ENCODE data around the gene SMG6.
"Not testable (repeated sequence)": the region's sequence is repeated elsewhere in the genome, so short reads cannot be mapped to it uniquely, and the experiment has no call there.

SMG6 gene

DNA sequence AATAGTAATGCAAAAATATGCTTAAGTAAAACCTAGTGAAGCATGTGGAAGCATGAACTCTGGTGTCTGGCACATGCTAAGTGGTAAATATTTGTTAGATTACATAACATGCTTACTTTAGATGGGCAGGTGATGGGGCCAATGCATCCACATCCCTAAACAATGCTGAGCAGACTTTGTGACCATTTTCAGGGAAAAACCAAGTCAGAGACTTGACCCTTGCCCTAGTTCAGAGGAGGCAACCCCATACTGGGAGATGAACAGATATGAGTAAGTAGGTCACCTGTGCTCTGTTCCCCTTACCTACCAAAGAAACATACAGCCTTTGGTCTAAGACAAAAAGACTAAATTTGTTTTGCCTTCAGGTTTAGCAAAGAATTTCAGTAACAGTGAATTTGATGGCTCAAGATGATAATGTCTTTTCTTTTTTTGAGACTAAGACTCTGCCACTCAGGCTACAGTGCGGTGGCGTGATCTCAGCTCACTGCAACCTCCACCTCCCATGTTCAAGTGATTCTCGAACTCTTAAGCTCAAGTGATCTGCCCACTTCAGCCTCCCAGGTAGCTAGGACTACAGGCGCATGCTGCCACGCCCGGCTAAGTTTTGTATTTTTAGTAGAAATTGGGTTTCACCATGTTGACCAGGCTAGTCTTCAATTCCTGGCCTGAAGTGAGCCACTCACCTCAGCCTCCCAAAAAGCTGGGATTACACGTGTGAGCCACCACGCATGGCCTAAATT is 157.3 kb downstream of the SMG6 start:
- WGBS: 98% methylated on average over 6 of the region's 8 CpGs
- no peak overlapping the region for H4K8ac ChIP-seq (ENCODE audit: low read length)
- H2AFZ ChIP-seq (ENCODE audit: low read depth, low read length): no peak overlapping the region
- H3K4me3 ChIP-seq (ENCODE audit: insufficient read depth in 1 of 2, low read depth in 1 of 2, low read length in 2 of 2): no peak overlapping the region
- no peak overlapping the region for H3K4me2 ChIP-seq (ENCODE audit: low read length, poor library complexity, severe bottlenecking)
- H2BK5ac ChIP-seq (ENCODE audit: low read depth, low read length, poor library complexity, severe bottlenecking): no peak overlapping the region
- peaks cover 16 to 70% of the 10 kb centered on the region in 2 experiments for H3K36me3 ChIP-seq (ENCODE audit: control insufficient read depth in 1 of 2, insufficient read depth in 2 of 2, low read depth in 1 of 2, low read length in 2 of 2)
- no peak overlapping the region for H3K18ac ChIP-seq (ENCODE audit: low read depth in 1 of 2, low read length in 2 of 2)
- no peaks in the 10 kb centered on the region for H3K4me1 ChIP-seq (ENCODE audit: control insufficient read depth, insufficient read depth, low read depth, low read length)
- no peak overlapping the region for H3K9ac ChIP-seq (ENCODE audit: low read length)
- no peak overlapping the region for H3K23ac ChIP-seq (ENCODE audit: low read length in 2 of 2)
- H2BK15ac ChIP-seq (ENCODE audit: low read depth, poor library complexity, severe bottlenecking): no peak overlapping the region
- no peak overlapping the region for H2BK120ac ChIP-seq (ENCODE audit: low read depth, low read length)
- no peak overlapping the region for H2BK12ac ChIP-seq (ENCODE audit: low read length in 2 of 2)
- H3K14ac ChIP-seq (ENCODE audit: low read length in 2 of 2): no peak overlapping the region
- H2AK5ac ChIP-seq (ENCODE audit: low read length, severe bottlenecking): no peak overlapping the region
- no peak for DNase-seq
- H3K27ac ChIP-seq (ENCODE audit: low read length, poor library complexity, severe bottlenecking): no peak overlapping the region
- no peaks in the 10 kb centered on the region for H3K27me3 ChIP-seq (ENCODE audit: control insufficient read depth in 1 of 2, insufficient read depth in 1 of 2, low read length in 2 of 2)
- H4K91ac ChIP-seq (ENCODE audit: low read length): no peak overlapping the region
- no peaks in the 10 kb centered on the region for H3K9me3 ChIP-seq (ENCODE audit: control insufficient read depth, low read length)
- peaks cover 24% of the 10 kb centered on the region for H3K79me1 ChIP-seq (replicated peaks; ENCODE audit: low read length, poor library complexity, severe bottlenecking)
- H3K4ac ChIP-seq (ENCODE audit: low read depth in 1 of 2, low read length in 2 of 2): no peak overlapping the region

DNA sequence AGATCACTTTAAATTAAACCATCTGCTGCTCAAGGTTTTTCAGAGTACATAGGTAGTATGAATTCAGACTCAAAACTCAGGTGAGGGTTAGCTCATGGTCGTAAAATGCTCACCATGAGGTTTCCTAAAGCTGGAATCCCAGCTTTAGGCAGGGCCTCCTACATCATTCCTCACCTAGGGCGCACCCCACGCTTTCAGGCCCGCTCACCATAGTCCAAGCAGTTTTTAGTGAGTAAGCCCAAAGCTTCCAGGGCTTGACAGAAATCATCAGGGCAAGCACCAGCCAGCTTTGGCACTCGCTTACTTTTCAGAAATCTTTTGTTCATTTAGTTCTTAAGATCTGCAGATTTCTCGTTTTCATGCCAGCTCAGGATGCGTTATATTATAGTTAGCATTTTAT is 158.9 kb downstream of the SMG6 start:
- WGBS: 96% methylated on average over 5 of the region's 7 CpGs

DNA sequence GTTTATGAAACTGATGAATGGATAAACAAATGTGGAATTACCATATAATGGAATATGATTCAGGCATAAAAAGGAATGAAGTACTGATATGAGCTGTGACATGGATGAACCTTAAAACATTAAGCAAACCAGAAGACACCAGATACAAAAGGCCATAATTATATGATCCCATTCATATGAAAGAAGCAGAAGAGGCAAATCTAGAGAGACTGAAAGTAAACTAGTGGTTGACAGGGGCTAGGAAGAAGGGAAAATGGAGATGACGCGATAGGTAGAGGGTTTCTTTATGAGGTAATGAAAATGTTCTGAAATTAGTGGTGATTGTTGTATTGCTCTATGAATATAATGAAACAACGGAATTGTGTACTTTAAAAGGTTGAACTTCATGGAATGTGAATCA is 160.3 kb downstream of the SMG6 start:
- Histone ChIP-seq H4K91ac (ENCODE audit: low read length) (no peak overlapping the region), H2AK5ac (ENCODE audit: low read length, severe bottlenecking) (no peak overlapping the region), H3K27me3 (ENCODE audit: control insufficient read depth in 1 of 2, insufficient read depth in 1 of 2, low read length in 2 of 2) (no peaks in the 10 kb centered on the region), H3K18ac (ENCODE audit: low read depth in 1 of 2, low read length in 2 of 2) (no peak overlapping the region), H3K27ac (ENCODE audit: low read length, poor library complexity, severe bottlenecking) (no peak overlapping the region), H3K14ac (ENCODE audit: low read length in 2 of 2) (no peak overlapping the region), H3K9me3 (ENCODE audit: control insufficient read depth, low read length) (no peaks in the 10 kb centered on the region), H3K36me3 (ENCODE audit: control insufficient read depth in 1 of 2, insufficient read depth in 2 of 2, low read depth in 1 of 2, low read length in 2 of 2) (peaks cover 7 to 50% of the 10 kb centered on the region in 2 experiments), H2BK5ac (ENCODE audit: low read depth, low read length, poor library complexity, severe bottlenecking) (no peak overlapping the region), H2BK15ac (ENCODE audit: low read depth, poor library complexity, severe bottlenecking) (no peak overlapping the region), H3K4me3 (ENCODE audit: insufficient read depth in 1 of 2, low read depth in 1 of 2, low read length in 2 of 2) (no peak overlapping the region), H2BK120ac (ENCODE audit: low read depth, low read length) (no peak overlapping the region), H3K23ac (ENCODE audit: low read length in 2 of 2) (no peak overlapping the region), H2BK12ac (ENCODE audit: low read length in 2 of 2) (no peak overlapping the region), H3K9ac (ENCODE audit: low read length) (no peak overlapping the region), H4K8ac (ENCODE audit: low read length) (no peak overlapping the region), H3K4me1 (ENCODE audit: control insufficient read depth, insufficient read depth, low read depth, low read length) (peaks cover 1% of the 10 kb centered on the region), H3K4ac (ENCODE audit: low read depth in 1 of 2, low read length in 2 of 2) (no peak overlapping the region), H3K4me2 (ENCODE audit: low read length, poor library complexity, severe bottlenecking) (no peak overlapping the region), H3K79me1 (replicated peaks; ENCODE audit: low read length, poor library complexity, severe bottlenecking) (peaks cover 20% of the 10 kb centered on the region), H2AFZ (ENCODE audit: low read depth, low read length) (no peak overlapping the region)
- WGBS: 100% methylated on average over 2 of the region's 3 CpGs
- no peak for DNase-seq

More for the DNA sequence above, 158.9 kb downstream of the SMG6 start:
- no peak overlapping the region for H3K4ac ChIP-seq (ENCODE audit: low read depth in 1 of 2, low read length in 2 of 2)
- no peak overlapping the region for H4K91ac ChIP-seq (ENCODE audit: low read length)
- H3K27me3 ChIP-seq (ENCODE audit: control insufficient read depth in 1 of 2, insufficient read depth in 1 of 2, low read length in 2 of 2): no peaks in the 10 kb centered on the region
- no peak overlapping the region for H3K18ac ChIP-seq (ENCODE audit: low read depth in 1 of 2, low read length in 2 of 2)
- H3K14ac ChIP-seq (ENCODE audit: low read length in 2 of 2): no peak overlapping the region
- H2BK12ac ChIP-seq (ENCODE audit: low read length in 2 of 2): no peak overlapping the region
- no peak overlapping the region for H2BK120ac ChIP-seq (ENCODE audit: low read depth, low read length)
- H2BK15ac ChIP-seq (ENCODE audit: low read depth, poor library complexity, severe bottlenecking): no peak overlapping the region
- H2BK5ac ChIP-seq (ENCODE audit: low read depth, low read length, poor library complexity, severe bottlenecking): no peak overlapping the region
- no peak overlapping the region for H2AK5ac ChIP-seq (ENCODE audit: low read length, severe bottlenecking)
- DNase-seq: no peak
- H3K4me3 ChIP-seq (ENCODE audit: insufficient read depth in 1 of 2, low read depth in 1 of 2, low read length in 2 of 2): no peak overlapping the region
- H3K27ac ChIP-seq (ENCODE audit: low read length, poor library complexity, severe bottlenecking): no peak overlapping the region
- no peaks in the 10 kb centered on the region for H3K4me1 ChIP-seq (ENCODE audit: control insufficient read depth, insufficient read depth, low read depth, low read length)
- H4K8ac ChIP-seq (ENCODE audit: low read length): no peak overlapping the region
- peaks cover 7 to 60% of the 10 kb centered on the region in 2 experiments for H3K36me3 ChIP-seq (ENCODE audit: control insufficient read depth in 1 of 2, insufficient read depth in 2 of 2, low read depth in 1 of 2, low read length in 2 of 2)
- H3K9ac ChIP-seq (ENCODE audit: low read length): no peak overlapping the region
- H3K23ac ChIP-seq (ENCODE audit: low read length in 2 of 2): no peak overlapping the region
- no peaks in the 10 kb centered on the region for H3K9me3 ChIP-seq (ENCODE audit: control insufficient read depth, low read length)
- H2AFZ ChIP-seq (ENCODE audit: low read depth, low read length): no peak overlapping the region
- H3K79me1 ChIP-seq (replicated peaks; ENCODE audit: low read length, poor library complexity, severe bottlenecking): peaks cover 17% of the 10 kb centered on the region
- no peak overlapping the region for H3K4me2 ChIP-seq (ENCODE audit: low read length, poor library complexity, severe bottlenecking)

DNA sequence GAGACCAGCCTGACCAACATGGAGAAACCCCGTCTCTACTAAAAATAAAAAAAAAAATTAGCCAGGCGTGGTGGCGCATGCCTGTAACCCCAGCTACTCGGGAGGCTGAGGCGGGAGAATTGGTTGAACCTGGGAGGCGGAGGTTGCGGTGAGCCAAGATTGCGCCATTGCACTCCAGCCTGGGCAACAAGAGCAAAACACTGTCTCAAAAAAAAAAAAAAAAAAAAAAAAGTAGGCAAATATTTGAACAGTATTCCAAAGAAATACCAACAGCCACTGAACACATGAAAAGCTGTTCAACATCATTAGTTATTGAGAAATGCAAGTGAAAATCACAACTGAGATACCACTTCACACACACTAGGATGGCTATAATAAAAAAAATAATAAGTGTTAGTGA is 160.9 kb downstream of the SMG6 start:
- H3K4me1 ChIP-seq (ENCODE audit: control insufficient read depth, insufficient read depth, low read depth, low read length); H3K14ac ChIP-seq (ENCODE audit: low read length in 2 of 2); H4K8ac ChIP-seq (ENCODE audit: low read length); DNase-seq; H2AFZ ChIP-seq (ENCODE audit: low read depth, low read length); H2BK5ac ChIP-seq (ENCODE audit: low read depth, low read length, poor library complexity, severe bottlenecking); H3K23ac ChIP-seq (ENCODE audit: low read length in 2 of 2); H2BK15ac ChIP-seq (ENCODE audit: low read depth, poor library complexity, severe bottlenecking); H4K91ac ChIP-seq (ENCODE audit: low read length); H3K4ac ChIP-seq (ENCODE audit: low read depth in 1 of 2, low read length in 2 of 2); H2BK120ac ChIP-seq (ENCODE audit: low read depth, low read length); H2AK5ac ChIP-seq (ENCODE audit: low read length, severe bottlenecking); H3K27ac ChIP-seq (ENCODE audit: low read length, poor library complexity, severe bottlenecking); H3K4me3 ChIP-seq (ENCODE audit: insufficient read depth in 1 of 2, low read depth in 1 of 2, low read length in 2 of 2); H3K18ac ChIP-seq (ENCODE audit: low read depth in 1 of 2, low read length in 2 of 2); H3K27me3 ChIP-seq (ENCODE audit: control insufficient read depth in 1 of 2, insufficient read depth in 1 of 2, low read length in 2 of 2); H3K9me3 ChIP-seq (ENCODE audit: control insufficient read depth, low read length); H3K4me2 ChIP-seq (ENCODE audit: low read length, poor library complexity, severe bottlenecking); H2BK12ac ChIP-seq (ENCODE audit: low read length in 2 of 2); H3K9ac ChIP-seq (ENCODE audit: low read length): not testable (repeated sequence)
- 100% methylated on average over 5 of the region's 8 CpGs for WGBS
- peaks cover 18% of the 10 kb centered on the region for H3K79me1 ChIP-seq (replicated peaks; ENCODE audit: low read length, poor library complexity, severe bottlenecking)
- peaks cover 3 to 47% of the 10 kb centered on the region in 2 experiments for H3K36me3 ChIP-seq (ENCODE audit: control insufficient read depth in 1 of 2, insufficient read depth in 2 of 2, low read depth in 1 of 2, low read length in 2 of 2)
